ENCODE results near the gene SH3RF1. TPM values are rescaled to one million over a fixed set of nuclear protein-coding genes. Genes with fewer than 3 reads are reported as not detected.

SH3RF1 gene
- total RNA-seq, 3 donors from 2014 or later (not counting 1 experiment from before 2014, with no cell fraction given), result 0.54 to 2.4 (median 1.6) TPM

DNA sequence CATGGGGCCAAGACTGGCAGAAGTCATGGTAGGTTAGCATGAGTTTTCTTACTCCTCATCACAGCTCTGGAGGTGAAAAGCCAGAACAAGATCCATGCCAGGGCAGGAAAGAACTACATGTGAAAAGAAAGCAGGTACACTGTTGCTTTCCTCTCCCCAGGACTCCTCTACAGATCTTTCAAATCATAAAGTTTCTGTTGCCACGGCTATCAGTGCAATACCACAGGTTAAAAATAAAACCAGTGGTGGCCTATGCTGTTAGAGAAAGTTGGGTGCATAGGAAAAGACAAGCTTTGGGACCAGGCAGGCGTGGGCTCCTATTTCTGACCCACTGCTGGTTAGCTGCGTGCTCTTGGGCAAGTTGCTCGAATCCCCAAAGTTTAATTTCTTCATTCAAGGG is 81.4 kb downstream of the SH3RF1 start:
- H3K27ac Mint-ChIP-seq, result no peak overlapping the region
- WGBS (ENCODE audit: insufficient coverage), result 24% methylated on average over 3 of the region's 4 CpGs
- H3K9me3 Mint-ChIP-seq, result no peaks in the 10 kb centered on the region

DNA sequence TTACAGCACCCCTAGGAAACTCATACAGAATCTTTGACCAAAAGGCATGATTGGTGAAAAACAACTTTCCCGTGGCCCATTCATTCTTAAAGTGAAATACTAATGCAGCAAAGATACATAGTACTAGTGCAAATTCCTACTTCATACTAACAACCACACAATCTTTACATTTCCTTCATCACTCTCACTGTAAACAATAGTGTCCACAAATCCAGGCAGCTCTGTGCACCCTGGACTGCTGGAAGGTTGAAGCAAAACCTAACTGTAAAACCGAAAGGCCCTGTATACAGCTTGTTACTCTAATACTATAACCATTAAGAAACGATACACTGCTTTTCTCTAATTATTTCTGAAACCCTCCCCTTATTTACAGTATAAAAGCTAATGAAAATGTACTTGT is 82.6 kb downstream of the SH3RF1 start:
- no peak overlapping the region for H3K4me3 Mint-ChIP-seq
- no peaks in the 10 kb centered on the region for H3K9me3 ChIP-seq (ENCODE audit: control insufficient read depth, insufficient read depth, low read length)
- H3K36me3 ChIP-seq (ENCODE audit: control insufficient read depth, insufficient read depth, low read length), result no peaks in the 10 kb centered on the region
- H3K4me3 ChIP-seq (ENCODE audit: low read length), result no peak overlapping the region
- intact Hi-C loops (cut with micrococcal nuclease), result no loop called here
- H3K27me3 Mint-ChIP-seq (ENCODE audit: low read depth in 2 of 2), result peaks cover 11 to 31% of the 10 kb centered on the region in 2 donors
- H3K4me1 Mint-ChIP-seq, result peaks cover 22 to 27% of the 10 kb centered on the region in 2 donors
- no peaks in the 10 kb centered on the region for H3K4me1 ChIP-seq (ENCODE audit: control insufficient read depth, insufficient read depth, low read length)
- H3K27me3 ChIP-seq (ENCODE audit: control insufficient read depth, insufficient read depth, low read length), result no peaks in the 10 kb centered on the region
- TF ChIP-seq, protein P1, sequence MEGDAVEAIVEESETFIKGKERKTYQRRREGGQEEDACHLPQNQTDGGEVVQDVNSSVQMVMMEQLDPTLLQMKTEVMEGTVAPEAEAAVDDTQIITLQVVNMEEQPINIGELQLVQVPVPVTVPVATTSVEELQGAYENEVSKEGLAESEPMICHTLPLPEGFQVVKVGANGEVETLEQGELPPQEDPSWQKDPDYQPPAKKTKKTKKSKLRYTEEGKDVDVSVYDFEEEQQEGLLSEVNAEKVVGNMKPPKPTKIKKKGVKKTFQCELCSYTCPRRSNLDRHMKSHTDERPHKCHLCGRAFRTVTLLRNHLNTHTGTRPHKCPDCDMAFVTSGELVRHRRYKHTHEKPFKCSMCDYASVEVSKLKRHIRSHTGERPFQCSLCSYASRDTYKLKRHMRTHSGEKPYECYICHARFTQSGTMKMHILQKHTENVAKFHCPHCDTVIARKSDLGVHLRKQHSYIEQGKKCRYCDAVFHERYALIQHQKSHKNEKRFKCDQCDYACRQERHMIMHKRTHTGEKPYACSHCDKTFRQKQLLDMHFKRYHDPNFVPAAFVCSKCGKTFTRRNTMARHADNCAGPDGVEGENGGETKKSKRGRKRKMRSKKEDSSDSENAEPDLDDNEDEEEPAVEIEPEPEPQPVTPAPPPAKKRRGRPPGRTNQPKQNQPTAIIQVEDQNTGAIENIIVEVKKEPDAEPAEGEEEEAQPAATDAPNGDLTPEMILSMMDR (IDR thresholded peaks at IDR 0.05), result no peak
- no peak overlapping the region for H3K27ac ChIP-seq (ENCODE audit: low read length)
- DNase-seq, result no peak
- H3K27ac Mint-ChIP-seq, result no peak overlapping the region
- no peak for ATAC-seq
- H3K36me3 Mint-ChIP-seq, result no peaks in the 10 kb centered on the region
- WGBS (ENCODE audit: insufficient coverage), result 82% methylated on average over 2 of the region's 3 CpGs
- no peaks in the 10 kb centered on the region for H3K9me3 Mint-ChIP-seq

More for the DNA sequence above, 81.4 kb downstream of the SH3RF1 start:
- Histone ChIP-seq H3K36me3 (ENCODE audit: control insufficient read depth, insufficient read depth, low read length) (no peaks in the 10 kb centered on the region), H3K4me1 (ENCODE audit: control insufficient read depth, insufficient read depth, low read length) (no peaks in the 10 kb centered on the region), H3K27me3 (ENCODE audit: control insufficient read depth, insufficient read depth, low read length) (no peaks in the 10 kb centered on the region), H3K4me3 (ENCODE audit: low read length) (no peak overlapping the region), H3K9me3 (ENCODE audit: control insufficient read depth, insufficient read depth, low read length) (no peaks in the 10 kb centered on the region), H3K27ac (ENCODE audit: low read length) (no peak overlapping the region)
- TF ChIP-seq, protein P1 (IDR thresholded peaks at IDR 0.05), result no peak
- H3K4me1 Mint-ChIP-seq, result peaks cover 22 to 27% of the 10 kb centered on the region in 2 donors
- ATAC-seq (peak in 1 of 3 donors; percentile 53), DNase-seq (no peak)
- peak overlapping the region; percentile 59 for H3K4me3 Mint-ChIP-seq
- intact Hi-C loops (cut with micrococcal nuclease), result no loop called here
- no peaks in the 10 kb centered on the region for H3K36me3 Mint-ChIP-seq
- H3K27me3 Mint-ChIP-seq (ENCODE audit: low read depth in 2 of 2), result peaks cover 11 to 33% of the 10 kb centered on the region in 2 donors

DNA sequence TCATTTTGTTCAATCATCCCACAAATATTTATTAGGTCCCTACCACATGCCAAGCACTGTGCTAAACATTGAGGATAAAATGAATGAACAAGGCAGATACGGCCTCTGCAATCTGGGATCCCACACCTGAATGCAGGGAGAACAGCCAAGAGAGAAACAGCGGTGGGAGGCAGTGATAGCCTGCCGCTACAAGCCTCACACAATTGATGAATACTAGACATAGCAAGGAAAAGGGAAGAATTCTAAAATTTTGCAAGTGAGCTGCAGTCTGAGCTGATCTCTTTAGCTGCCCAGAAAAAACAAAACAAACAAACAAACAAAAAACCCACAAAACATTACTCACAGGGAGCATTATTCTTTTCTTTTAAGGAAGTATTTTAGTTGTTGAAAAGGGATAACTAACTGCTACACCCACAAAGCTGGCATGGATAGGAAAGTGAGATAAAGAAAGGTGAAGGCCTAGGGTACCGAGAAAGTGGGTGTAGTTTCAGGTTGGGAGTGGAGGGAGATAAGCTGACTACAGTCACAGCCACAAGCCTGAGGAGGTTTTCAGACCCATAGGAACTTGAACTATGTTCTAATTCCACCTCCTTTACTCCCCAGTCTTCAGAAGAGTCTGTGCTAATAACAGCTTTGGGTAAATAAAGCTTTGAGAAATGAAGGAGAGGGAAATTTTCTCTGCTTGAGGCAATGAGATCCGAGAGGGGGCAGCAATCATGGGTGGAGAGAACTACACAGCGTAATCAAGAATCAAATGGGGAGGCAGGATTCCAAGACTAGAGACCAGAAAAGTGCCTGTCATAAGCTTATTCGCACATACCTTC is 85.4 kb downstream of the SH3RF1 start:
- Histone ChIP-seq H3K36me3 (ENCODE audit: control insufficient read depth, insufficient read depth, low read length) (no peaks in the 10 kb centered on the region), H3K4me3 (ENCODE audit: low read length) (no peak overlapping the region), H3K4me1 (ENCODE audit: control insufficient read depth, insufficient read depth, low read length) (no peaks in the 10 kb centered on the region), H3K9me3 (ENCODE audit: control insufficient read depth, insufficient read depth, low read length) (no peaks in the 10 kb centered on the region), H3K27ac (ENCODE audit: low read length) (no peak overlapping the region), H3K27me3 (ENCODE audit: control insufficient read depth, insufficient read depth, low read length) (no peaks in the 10 kb centered on the region)
- TF ChIP-seq, protein P1 (IDR thresholded peaks at IDR 0.05), result no peak
- no peak overlapping the region for H3K27ac Mint-ChIP-seq
- peaks cover 22 to 27% of the 10 kb centered on the region in 2 donors for H3K4me1 Mint-ChIP-seq
- no peaks in the 10 kb centered on the region for H3K9me3 Mint-ChIP-seq
- no peaks in the 10 kb centered on the region for H3K36me3 Mint-ChIP-seq
- peaks cover 9 to 20% of the 10 kb centered on the region in 2 donors for H3K27me3 Mint-ChIP-seq (ENCODE audit: low read depth in 2 of 2)
- WGBS (ENCODE audit: insufficient coverage), result 97% methylated on average over 6 of the region's 7 CpGs
- intact Hi-C loops (cut with micrococcal nuclease), result no loop called here
- ATAC-seq (no peak), DNase-seq (no peak)
- no peak overlapping the region for H3K4me3 Mint-ChIP-seq
